Thyroid gland (tissue), 4 donors: ENCODE measurements around the gene ODAD3. TPM values are rescaled to one million over a fixed set of nuclear protein-coding genes. Genes with fewer than 3 reads are reported as not detected.
A peak's percentile ranks its signal among the peaks of the same experiment; 100 is the strongest.

Experiments used
- DNase-seq, 2 donors: peaks; one replicate each; pipeline ENCODE4 v3.0.0-alpha.2; 2019
- H3K27ac ChIP-seq, 3 donors: fragments of 200-600 bp; sonication (generic); 1 replicate in 2 of 3; 2 replicates in 1 of 3; pipeline ENCODE4 v1.5.1; 2016 to 2019; ENCODE audit warnings: mild to moderate bottlenecking in 1 of 3, moderate library complexity in 1 of 3
- H3K27me3 ChIP-seq: fragments of 200-600 bp; sonication (generic); one replicate; pipeline ENCODE4 v1.5.1; 2019
- H3K36me3 ChIP-seq, 2 donors: fragments of 200-600 bp; sonication (generic); one replicate each; pipeline ENCODE4 v1.5.1; 2016 to 2019
- H3K4me1 ChIP-seq, 2 donors: fragments of 200-600 bp; sonication (generic); one replicate each; pipeline ENCODE4 v1.5.1; 2017 to 2019
- H3K4me3 ChIP-seq, 3 donors: fragments of 200-600 bp; sonication (generic); replicated peaks in 1 of 3; 1 replicate in 2 of 3; 2 replicates in 1 of 3; pipeline ENCODE4 v1.5.1; 2016; ENCODE audit warnings: mild to moderate bottlenecking in 1 of 3
- H3K9me3 ChIP-seq: fragments of 200-600 bp; sonication (generic); one replicate; pipeline ENCODE4 v1.5.1; 2017
- CTCF ChIP-seq, 6 experiments: fragments of 200-600 bp in 3 of 6; fragments of 450-650 bp in 3 of 6; sonication (generic) in 3 of 6; IDR thresholded peaks; one replicate each; pipeline ENCODE4 v1.5.1; 2016 to 2019; ENCODE audit warnings: antibody characterized with exemption in 6 of 6, mild to moderate bottlenecking in 2 of 6, inconsistent platforms in 1 of 6, moderate library complexity in 1 of 6
- POLR2A ChIP-seq, 2 donors: fragments of 450-650 bp; IDR thresholded peaks; one replicate each; pipeline ENCODE4 v1.6.1; 2017; ENCODE audit warnings: antibody characterized with exemption in 2 of 2, mild to moderate bottlenecking in 2 of 2, moderate library complexity in 1 of 2
- WGBS, 2 donors: methylation state at CpG; one replicate each; pipeline ENCODE4 v1.1.5; 2017; 5-methylcytosine and 5-hydroxymethylcytosine counted together
- intact Hi-C: fragments of 100-400 bp; cut with DNase I; formaldehyde crosslinking; loops from one replicate; pipeline ENCODE4 v1.15.1; 2023
- total RNA-seq, 4 donors: library from RNA; depleted of rRNA; stranded (reverse); fragments of >200 nt; gene quantifications; one replicate each; pipeline ENCODE4 v1.2.3, GENCODE V29; 2016

The ODAD3 gene
- total RNA-seq, 4 donors from 2014 or later: 0.96 to 6.8 (median 3.8) TPM

GRCh38 chr19:11418549-11419506 is 16.1 kb downstream of the ODAD3 start, which contains the start of gene RGL3:
TSS of gene RGL3 (minus strand) at chr19:11419314. CDS start at chr19:11419278, 36 bp downstream.
- peaks cover 6 to 50% of the 10 kb centered on the region in 2 donors for H3K4me1 ChIP-seq
- DNase-seq: peak; percentile 82 to 88
- H3K27me3 ChIP-seq: no peaks in the 10 kb centered on the region
- H3K9me3 ChIP-seq: no peaks in the 10 kb centered on the region
- TF ChIP-seq POLR2A (IDR thresholded peaks at IDR 0.05) (peak in 1 of 2 donors; percentile 63), CTCF (IDR thresholded peaks at IDR 0.05) (no peak)
- H3K36me3 ChIP-seq: no peaks in the 10 kb centered on the region
- intact Hi-C loops: no loop called here
- H3K4me3 ChIP-seq: peak within 1 kb of the TSS; percentile 46 to 93 (median 91)
- H3K27ac ChIP-seq: peak within 1 kb of the TSS; percentile 45 to 91 (median 89)
- WGBS, 2 donors: 2 to 3% methylated on average over 21 to 28 of the region's 72 CpGs

- intact Hi-C loops: no loop called here
- no peak for DNase-seq
- H3K27me3 ChIP-seq: no peaks in the 10 kb centered on the region
These were observed 16.8 kb downstream of the ODAD3 start for GRCh38 chr19:11418094-11418548.

GRCh38 chr19:11416346-11417052 is 18.4 kb downstream of the ODAD3 start:
- no peak for DNase-seq
- Histone ChIP-seq H3K9me3 (no peaks in the 10 kb centered on the region), H3K27ac (no peak overlapping the region), H3K4me1 (peaks cover 6 to 27% of the 10 kb centered on the region in 2 donors), H3K4me3 (no peak overlapping the region), H3K36me3 (no peaks in the 10 kb centered on the region), H3K27me3 (no peaks in the 10 kb centered on the region)
- TF ChIP-seq CTCF (IDR thresholded peaks at IDR 0.05): no peak
- no peak for TF ChIP-seq POLR2A (IDR thresholded peaks at IDR 0.05)
- 96 to 98% methylated on average over 14 to 17 of the region's 17 CpGs for WGBS, 2 donors
- intact Hi-C loops: no loop called here

More at GRCh38 chr19:11418094-11418548, 16.8 kb downstream of the ODAD3 start:
- 8 to 9% methylated on average over 16 of the region's 16 CpGs for WGBS, 2 donors
- Histone ChIP-seq H3K4me3 (peak overlapping the region; percentile 46 to 93 (median 91)), H3K36me3 (no peaks in the 10 kb centered on the region), H3K9me3 (no peaks in the 10 kb centered on the region), H3K4me1 (peaks cover 6 to 43% of the 10 kb centered on the region in 2 donors), H3K27ac (peak overlapping the region; percentile 45 to 91 (median 89))
- TF ChIP-seq CTCF (IDR thresholded peaks at IDR 0.05): no peak
- TF ChIP-seq POLR2A (IDR thresholded peaks at IDR 0.05): no peak

DNA sequence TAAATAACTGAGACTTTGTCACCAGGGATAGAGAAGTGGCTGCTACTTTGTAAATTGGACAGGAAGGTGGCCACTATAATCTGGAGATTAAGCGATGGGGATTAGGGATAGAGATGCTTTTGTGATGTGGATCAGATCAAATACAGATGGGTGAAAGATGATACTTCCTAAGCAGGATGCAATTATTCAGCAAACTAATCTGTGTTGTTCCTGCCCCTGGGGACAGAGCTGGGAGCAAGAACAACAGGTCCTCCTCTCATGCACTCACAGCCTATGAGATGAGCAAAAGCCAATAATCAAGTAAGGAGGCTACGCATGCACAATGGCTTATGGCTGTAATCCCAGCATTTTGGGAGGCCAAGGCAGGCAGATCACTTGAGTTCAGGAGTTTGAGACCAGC is 20.4 kb downstream of the ODAD3 start:
- intact Hi-C loops: no loop called here
- H3K27ac ChIP-seq: no peak overlapping the region
- peaks cover 0 to 2% of the 10 kb centered on the region in 2 donors for H3K36me3 ChIP-seq
- 80 to 93% methylated on average over 2 of the region's 2 CpGs for WGBS, 2 donors
- no peak for TF ChIP-seq POLR2A (IDR thresholded peaks at IDR 0.05)
- no peak for TF ChIP-seq CTCF (IDR thresholded peaks at IDR 0.05)
- no peaks in the 10 kb centered on the region for H3K9me3 ChIP-seq
- no peak overlapping the region for H3K4me3 ChIP-seq
- no peaks in the 10 kb centered on the region for H3K27me3 ChIP-seq
- DNase-seq: no peak
- H3K4me1 ChIP-seq: peaks cover 3 to 8% of the 10 kb centered on the region in 2 donors
